ENCODE measurements around the gene GRIN3B.

The GRIN3B gene

GRCh38 chr19:1007399-1008251 lies 7.4 kb downstream of the GRIN3B start:
- DNase-seq (ENCODE audit: low read depth, low spot score), result no peak

- DNase-seq (ENCODE audit: low read depth, low spot score), result no peak
Measured at GRCh38 chr19:1008268-1009040, 8.2 kb downstream of the GRIN3B start.

- no peak for DNase-seq (ENCODE audit: low read depth, low spot score)
Measured at GRCh38 chr19:1009041-1009980, 9.1 kb downstream of the GRIN3B start.

- no peak for DNase-seq (ENCODE audit: low read depth, low spot score)
Measured at GRCh38 chr19:1009981-1010538, 9.8 kb downstream of the GRIN3B start.

GRCh38 chr19:1010586-1011510 lies 10.6 kb downstream of the GRIN3B start:
- DNase-seq (ENCODE audit: low read depth, low spot score), result no peak

GRCh38 chr19:1011831-1012333 lies 11.7 kb downstream of the GRIN3B start:
- no peak for DNase-seq (ENCODE audit: low read depth, low spot score)

- no peak for DNase-seq (ENCODE audit: low read depth, low spot score)
Measured at GRCh38 chr19:1012334-1012733, 12.1 kb downstream of the GRIN3B start.

GRCh38 chr19:1013218-1013617 lies 13.0 kb downstream of the GRIN3B start:
- DNase-seq (ENCODE audit: low read depth, low spot score), result no peak

- no peak for DNase-seq (ENCODE audit: low read depth, low spot score)
Measured at GRCh38 chr19:1014161-1015060, 14.2 kb downstream of the GRIN3B start.

- no peak for DNase-seq (ENCODE audit: low read depth, low spot score)
Measured at GRCh38 chr19:1015061-1015781, 15.0 kb downstream of the GRIN3B start.

- no peak for DNase-seq (ENCODE audit: low read depth, low spot score)
Measured at GRCh38 chr19:1015782-1016646, 15.8 kb downstream of the GRIN3B start.

GRCh38 chr19:1016647-1017114 lies 16.5 kb downstream of the GRIN3B start:
- DNase-seq (ENCODE audit: low read depth, low spot score), result no peak

GRCh38 chr19:1017115-1017905 lies 17.1 kb downstream of the GRIN3B start:
- no peak for DNase-seq (ENCODE audit: low read depth, low spot score)

GRCh38 chr19:1017906-1018305 lies 17.7 kb downstream of the GRIN3B start:
- DNase-seq (ENCODE audit: low read depth, low spot score), result no peak

- DNase-seq (ENCODE audit: low read depth, low spot score), result no peak
Measured at GRCh38 chr19:1018393-1018792, 18.2 kb downstream of the GRIN3B start.

- DNase-seq (ENCODE audit: low read depth, low spot score), result no peak
Measured at GRCh38 chr19:1018932-1019615, 18.9 kb downstream of the GRIN3B start.

All from activated naive CD8-positive, alpha-beta T cell treated with anti-CD3 and anti-CD28 coated beads, Interleukin-2, amount 50 U/mL, for 16 hours (primary cell).